K562 (cell line): ENCODE data around the gene PPM1G. TPM values are rescaled to one million over a fixed set of nuclear protein-coding genes. Genes with fewer than 3 reads are reported as not detected.
A peak's percentile ranks its signal among the peaks of the same experiment; 100 is the strongest.

ENCODE experiments used
- C11orf30 ChIP-seq: fragments of 450-650 bp; IDR thresholded peaks from 2 replicates; pipeline ENCODE4 v1.6.1; 2016; ENCODE audit warnings: low read depth, mild to moderate bottlenecking
- HOXB6 ChIP-seq: fragments of 250-450 bp; sonication (Bioruptor Pico); IDR thresholded peaks from 2 replicates; pipeline ENCODE4 v1.5.1; 2022; ENCODE audit warnings: mild to moderate bottlenecking, borderline replicate concordance
- PHF20 ChIP-seq: fragments of 450-650 bp; IDR thresholded peaks from 2 replicates; pipeline ENCODE4 v1.6.1; 2018; ENCODE audit not compliant: partially characterized antibody
- polyA plus RNA-seq, 8 experiments: library from polyadenylated mRNA; depleted of rRNA in 4 of 8; stranded (reverse) in 5 of 8; unstranded in 3 of 8; fragments of >200 nt; fragmentation: Nextera tagmentation in 2 of 8; fragmentation: Illumina TruSeq in 1 of 8; extraction: Ambion mirVana in 2 of 8; extraction: Trizol in 1 of 8; gene quantifications; 2 replicates each; pipeline versions ENCODE4 v1.2.1 to v1.2.3, GENCODE V29; 2011 to 2014; ENCODE audit warnings: inconsistent platforms in 1 of 8, missing spikeins in 1 of 8
- total RNA-seq, 7 experiments: library from RNA; depleted of rRNA in 6 of 7; stranded (reverse); fragments of >200 nt in 6 of 7; fragmentation: Illumina TruSeq in 2 of 7; extraction: Trizol in 2 of 7; gene quantifications; 2 replicates each; pipeline versions ENCODE4 v1.2.1 to v1.2.3, GENCODE V29; 2011 to 2021; ENCODE audit warnings: low replicate concordance in 1 of 7
- TF ChIP-seq, protein P1 (sequence below), 2 experiments: fragments of 450-650 bp in 1 of 2; sonication (generic) in 1 of 2; formaldehyde crosslinking in 1 of 2; IDR thresholded peaks; 2 replicates each; pipeline versions ENCODE4 v1.7.1 to v1.9.0; 2016 to 2022; ENCODE audit warnings: inconsistent platforms in 1 of 2, mild to moderate bottlenecking in 1 of 2, missing genetic modification reagents in 1 of 2
- TF ChIP-seq, protein P2 (sequence below): fragments of 250-450 bp; sonication (Bioruptor Pico); IDR thresholded peaks from 2 replicates; pipeline ENCODE4 v1.4.0; 2020; ENCODE audit warnings: mild to moderate bottlenecking, moderate library complexity
- TF ChIP-seq, protein P3 (sequence below): fragments of 200-800 bp; sonication (Bioruptor generic); IDR thresholded peaks from 2 replicates; pipeline ENCODE4 v1.6.1; 2016; ENCODE audit warnings: missing genetic modification characterization, missing compliant biosample characterization

PPM1G gene
- total and polyA plus RNA-seq, 9 of the 15 experiments (the other 6 are each of a cell fraction or from before 2014, with no cell fraction given), result 61.7 to 230 (median 153) TPM

DNA sequence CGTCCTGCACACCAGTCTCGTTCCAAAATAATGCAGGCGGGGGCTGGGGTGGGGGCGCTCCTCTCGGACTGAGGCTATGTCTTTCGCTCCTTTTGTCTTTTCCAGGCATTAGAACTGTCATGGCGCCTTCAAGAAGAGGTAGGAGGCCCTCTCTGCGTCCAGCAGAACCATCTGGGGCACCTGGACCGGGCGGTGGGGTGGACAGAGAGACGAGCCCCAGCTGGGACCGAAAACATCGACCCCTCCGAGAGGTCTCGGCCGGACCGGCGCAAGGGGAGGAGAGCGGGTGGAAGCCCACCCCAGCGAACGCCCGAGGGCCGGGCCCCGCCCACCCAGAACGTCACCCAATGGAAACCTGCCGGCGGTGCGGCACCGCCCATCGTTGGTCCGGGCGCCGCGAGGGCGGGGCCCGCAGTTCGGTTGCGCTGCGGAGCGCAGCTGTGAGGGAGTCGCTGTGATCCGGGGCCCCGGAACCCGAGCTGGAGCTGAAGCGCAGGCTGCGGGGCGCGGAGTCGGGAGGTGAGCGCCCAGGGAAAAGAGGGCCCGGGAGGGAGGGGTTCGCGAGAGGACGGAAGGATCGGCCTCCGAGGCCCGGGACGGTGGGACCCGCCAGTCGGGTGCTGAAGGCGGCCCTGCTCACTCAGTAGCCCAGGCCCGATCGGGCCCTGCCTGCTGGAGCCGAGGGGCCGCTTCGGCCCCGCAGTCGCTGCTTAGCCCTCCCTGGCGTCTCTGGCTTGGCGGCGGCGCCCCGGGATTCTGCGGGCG, 19.0 kb upstream of the PPM1G start, which contains the start of gene NRBP1 (continued):
- TF ChIP-seq, protein P1, sequence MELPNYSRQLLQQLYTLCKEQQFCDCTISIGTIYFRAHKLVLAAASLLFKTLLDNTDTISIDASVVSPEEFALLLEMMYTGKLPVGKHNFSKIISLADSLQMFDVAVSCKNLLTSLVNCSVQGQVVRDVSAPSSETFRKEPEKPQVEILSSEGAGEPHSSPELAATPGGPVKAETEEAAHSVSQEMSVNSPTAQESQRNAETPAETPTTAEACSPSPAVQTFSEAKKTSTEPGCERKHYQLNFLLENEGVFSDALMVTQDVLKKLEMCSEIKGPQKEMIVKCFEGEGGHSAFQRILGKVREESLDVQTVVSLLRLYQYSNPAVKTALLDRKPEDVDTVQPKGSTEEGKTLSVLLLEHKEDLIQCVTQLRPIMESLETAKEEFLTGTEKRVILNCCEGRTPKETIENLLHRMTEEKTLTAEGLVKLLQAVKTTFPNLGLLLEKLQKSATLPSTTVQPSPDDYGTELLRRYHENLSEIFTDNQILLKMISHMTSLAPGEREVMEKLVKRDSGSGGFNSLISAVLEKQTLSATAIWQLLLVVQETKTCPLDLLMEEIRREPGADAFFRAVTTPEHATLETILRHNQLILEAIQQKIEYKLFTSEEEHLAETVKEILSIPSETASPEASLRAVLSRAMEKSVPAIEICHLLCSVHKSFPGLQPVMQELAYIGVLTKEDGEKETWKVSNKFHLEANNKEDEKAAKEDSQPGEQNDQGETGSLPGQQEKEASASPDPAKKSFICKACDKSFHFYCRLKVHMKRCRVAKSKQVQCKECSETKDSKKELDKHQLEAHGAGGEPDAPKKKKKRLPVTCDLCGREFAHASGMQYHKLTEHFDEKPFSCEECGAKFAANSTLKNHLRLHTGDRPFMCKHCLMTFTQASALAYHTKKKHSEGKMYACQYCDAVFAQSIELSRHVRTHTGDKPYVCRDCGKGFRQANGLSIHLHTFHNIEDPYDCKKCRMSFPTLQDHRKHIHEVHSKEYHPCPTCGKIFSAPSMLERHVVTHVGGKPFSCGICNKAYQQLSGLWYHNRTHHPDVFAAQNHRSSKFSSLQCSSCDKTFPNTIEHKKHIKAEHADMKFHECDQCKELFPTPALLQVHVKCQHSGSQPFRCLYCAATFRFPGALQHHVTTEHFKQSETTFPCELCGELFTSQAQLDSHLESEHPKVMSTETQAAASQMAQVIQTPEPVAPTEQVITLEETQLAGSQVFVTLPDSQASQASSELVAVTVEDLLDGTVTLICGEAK (IDR thresholded peaks at IDR 0.05), result peak; percentile 55; the same call in 1 of the 2 replicates
- TF ChIP-seq, protein P1 (CRISPR knock-in tag; IDR thresholded peaks at IDR 0.05), result no peak
- TF ChIP-seq C11orf30, result no peak
- peak; percentile 55 for TF ChIP-seq PHF20
- no peak for TF ChIP-seq HOXB6 (CRISPR knock-in tag)
- TF ChIP-seq, protein P2, sequence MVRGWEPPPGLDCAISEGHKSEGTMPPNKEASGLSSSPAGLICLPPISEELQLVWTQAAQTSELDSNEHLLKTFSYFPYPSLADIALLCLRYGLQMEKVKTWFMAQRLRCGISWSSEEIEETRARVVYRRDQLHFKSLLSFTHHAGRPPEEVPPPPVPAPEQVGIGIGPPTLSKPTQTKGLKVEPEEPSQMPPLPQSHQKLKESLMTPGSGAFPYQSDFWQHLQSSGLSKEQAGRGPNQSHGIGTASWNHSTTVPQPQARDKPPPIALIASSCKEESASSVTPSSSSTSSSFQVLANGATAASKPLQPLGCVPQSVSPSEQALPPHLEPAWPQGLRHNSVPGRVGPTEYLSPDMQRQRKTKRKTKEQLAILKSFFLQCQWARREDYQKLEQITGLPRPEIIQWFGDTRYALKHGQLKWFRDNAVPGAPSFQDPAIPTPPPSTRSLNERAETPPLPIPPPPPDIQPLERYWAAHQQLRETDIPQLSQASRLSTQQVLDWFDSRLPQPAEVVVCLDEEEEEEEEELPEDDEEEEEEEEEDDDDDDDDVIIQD (CRISPR knock-in tag), result no peak
- TF ChIP-seq, protein P3, sequence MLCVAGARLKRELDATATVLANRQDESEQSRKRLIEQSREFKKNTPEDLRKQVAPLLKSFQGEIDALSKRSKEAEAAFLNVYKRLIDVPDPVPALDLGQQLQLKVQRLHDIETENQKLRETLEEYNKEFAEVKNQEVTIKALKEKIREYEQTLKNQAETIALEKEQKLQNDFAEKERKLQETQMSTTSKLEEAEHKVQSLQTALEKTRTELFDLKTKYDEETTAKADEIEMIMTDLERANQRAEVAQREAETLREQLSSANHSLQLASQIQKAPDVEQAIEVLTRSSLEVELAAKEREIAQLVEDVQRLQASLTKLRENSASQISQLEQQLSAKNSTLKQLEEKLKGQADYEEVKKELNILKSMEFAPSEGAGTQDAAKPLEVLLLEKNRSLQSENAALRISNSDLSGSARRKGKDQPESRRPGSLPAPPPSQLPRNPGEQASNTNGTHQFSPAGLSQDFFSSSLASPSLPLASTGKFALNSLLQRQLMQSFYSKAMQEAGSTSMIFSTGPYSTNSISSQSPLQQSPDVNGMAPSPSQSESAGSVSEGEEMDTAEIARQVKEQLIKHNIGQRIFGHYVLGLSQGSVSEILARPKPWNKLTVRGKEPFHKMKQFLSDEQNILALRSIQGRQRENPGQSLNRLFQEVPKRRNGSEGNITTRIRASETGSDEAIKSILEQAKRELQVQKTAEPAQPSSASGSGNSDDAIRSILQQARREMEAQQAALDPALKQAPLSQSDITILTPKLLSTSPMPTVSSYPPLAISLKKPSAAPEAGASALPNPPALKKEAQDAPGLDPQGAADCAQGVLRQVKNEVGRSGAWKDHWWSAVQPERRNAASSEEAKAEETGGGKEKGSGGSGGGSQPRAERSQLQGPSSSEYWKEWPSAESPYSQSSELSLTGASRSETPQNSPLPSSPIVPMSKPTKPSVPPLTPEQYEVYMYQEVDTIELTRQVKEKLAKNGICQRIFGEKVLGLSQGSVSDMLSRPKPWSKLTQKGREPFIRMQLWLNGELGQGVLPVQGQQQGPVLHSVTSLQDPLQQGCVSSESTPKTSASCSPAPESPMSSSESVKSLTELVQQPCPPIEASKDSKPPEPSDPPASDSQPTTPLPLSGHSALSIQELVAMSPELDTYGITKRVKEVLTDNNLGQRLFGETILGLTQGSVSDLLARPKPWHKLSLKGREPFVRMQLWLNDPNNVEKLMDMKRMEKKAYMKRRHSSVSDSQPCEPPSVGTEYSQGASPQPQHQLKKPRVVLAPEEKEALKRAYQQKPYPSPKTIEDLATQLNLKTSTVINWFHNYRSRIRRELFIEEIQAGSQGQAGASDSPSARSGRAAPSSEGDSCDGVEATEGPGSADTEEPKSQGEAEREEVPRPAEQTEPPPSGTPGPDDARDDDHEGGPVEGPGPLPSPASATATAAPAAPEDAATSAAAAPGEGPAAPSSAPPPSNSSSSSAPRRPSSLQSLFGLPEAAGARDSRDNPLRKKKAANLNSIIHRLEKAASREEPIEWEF (CRISPR knock-in tag), result no peak
